Kasumi-1 (cell line): ENCODE measurements around the gene EML2.
"Not testable (repeated sequence)": the region's sequence is repeated elsewhere in the genome, so short reads cannot be mapped to it uniquely, and the experiment has no call there.

ENCODE experiments used
- DNase-seq, 2 experiments: peaks; one replicate each; lab custom pipeline; 2025; lab: John Stamatoyannopoulos, UW

Gene EML2, protein sequence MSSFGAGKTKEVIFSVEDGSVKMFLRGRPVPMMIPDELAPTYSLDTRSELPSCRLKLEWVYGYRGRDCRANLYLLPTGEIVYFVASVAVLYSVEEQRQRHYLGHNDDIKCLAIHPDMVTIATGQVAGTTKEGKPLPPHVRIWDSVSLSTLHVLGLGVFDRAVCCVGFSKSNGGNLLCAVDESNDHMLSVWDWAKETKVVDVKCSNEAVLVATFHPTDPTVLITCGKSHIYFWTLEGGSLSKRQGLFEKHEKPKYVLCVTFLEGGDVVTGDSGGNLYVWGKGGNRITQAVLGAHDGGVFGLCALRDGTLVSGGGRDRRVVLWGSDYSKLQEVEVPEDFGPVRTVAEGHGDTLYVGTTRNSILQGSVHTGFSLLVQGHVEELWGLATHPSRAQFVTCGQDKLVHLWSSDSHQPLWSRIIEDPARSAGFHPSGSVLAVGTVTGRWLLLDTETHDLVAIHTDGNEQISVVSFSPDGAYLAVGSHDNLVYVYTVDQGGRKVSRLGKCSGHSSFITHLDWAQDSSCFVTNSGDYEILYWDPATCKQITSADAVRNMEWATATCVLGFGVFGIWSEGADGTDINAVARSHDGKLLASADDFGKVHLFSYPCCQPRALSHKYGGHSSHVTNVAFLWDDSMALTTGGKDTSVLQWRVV

GRCh38 chr19:45638930-45639729, at the start of gene EML2:
EML2 (minus strand) TSS chr19:45639397; CDS start chr19:45639376, 21 bp downstream.
- peak; percentile 41 to 45 for DNase-seq

GRCh38 chr19:45687599-45687998, 48.4 kb upstream of the EML2 start:
- no peak for DNase-seq

GRCh38 chr19:45685045-45685444, 45.8 kb upstream of the EML2 start:
- not testable (repeated sequence) for DNase-seq

GRCh38 chr19:45682908-45683307, 43.7 kb upstream of the EML2 start:
- no peak for DNase-seq

GRCh38 chr19:45682117-45682516, 42.9 kb upstream of the EML2 start:
- no peak for DNase-seq

DNA sequence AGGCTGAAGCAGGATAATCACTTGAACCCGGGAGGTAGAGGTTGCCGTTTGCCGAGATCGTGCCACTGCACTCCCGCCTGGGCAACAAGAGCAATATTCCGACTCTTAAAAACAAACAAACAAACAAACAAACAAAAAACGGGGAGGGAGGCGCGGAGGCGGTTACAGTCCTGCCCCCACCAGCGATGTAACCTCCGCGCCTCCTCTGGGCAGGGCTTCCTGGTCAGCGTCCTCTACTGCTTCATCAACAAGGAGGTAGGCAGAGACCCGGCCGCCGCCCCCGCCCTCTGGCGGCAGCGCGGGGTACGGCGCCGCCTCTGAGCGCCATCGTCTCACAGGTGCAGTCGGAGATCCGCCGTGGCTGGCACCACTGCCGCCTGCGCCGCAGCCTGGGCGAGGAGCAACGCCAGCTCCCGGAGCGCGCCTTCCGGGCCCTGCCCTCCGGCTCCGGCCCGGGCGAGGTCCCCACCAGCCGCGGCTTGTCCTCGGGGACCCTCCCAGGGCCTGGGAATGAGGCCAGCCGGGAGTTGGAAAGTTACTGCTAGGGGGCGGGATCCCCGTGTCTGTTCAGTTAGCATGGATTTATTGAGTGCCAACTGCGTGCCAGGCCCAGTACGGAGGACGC, 42.3 kb upstream of the EML2 start:
- DNase-seq: peak; percentile 60 to 73

- peak; percentile 68 to 69 for DNase-seq
Measured at GRCh38 chr19:45677351-45678230, 38.4 kb upstream of the EML2 start.

DNA sequence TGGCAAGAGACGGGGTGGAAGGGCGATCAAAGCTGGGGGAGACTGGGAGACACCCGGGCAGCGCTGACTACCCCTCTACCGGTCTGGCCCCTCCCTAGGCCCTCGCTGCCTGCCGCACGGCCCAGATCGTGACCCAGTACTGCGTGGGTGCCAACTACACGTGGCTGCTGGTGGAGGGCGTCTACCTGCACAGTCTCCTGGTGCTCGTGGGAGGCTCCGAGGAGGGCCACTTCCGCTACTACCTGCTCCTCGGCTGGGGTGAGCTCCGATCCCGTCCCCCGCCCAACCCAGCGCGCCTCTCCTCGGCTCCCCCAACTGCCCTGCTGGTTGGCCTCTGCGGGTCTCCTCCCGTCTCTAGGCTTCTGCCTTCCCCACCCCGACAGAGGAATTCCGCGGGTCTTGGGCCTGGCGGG, 37.7 kb upstream of the EML2 start:
- no peak for DNase-seq

- no peak for DNase-seq
Measured at GRCh38 chr19:45674946-45675345, 35.7 kb upstream of the EML2 start.

DNA sequence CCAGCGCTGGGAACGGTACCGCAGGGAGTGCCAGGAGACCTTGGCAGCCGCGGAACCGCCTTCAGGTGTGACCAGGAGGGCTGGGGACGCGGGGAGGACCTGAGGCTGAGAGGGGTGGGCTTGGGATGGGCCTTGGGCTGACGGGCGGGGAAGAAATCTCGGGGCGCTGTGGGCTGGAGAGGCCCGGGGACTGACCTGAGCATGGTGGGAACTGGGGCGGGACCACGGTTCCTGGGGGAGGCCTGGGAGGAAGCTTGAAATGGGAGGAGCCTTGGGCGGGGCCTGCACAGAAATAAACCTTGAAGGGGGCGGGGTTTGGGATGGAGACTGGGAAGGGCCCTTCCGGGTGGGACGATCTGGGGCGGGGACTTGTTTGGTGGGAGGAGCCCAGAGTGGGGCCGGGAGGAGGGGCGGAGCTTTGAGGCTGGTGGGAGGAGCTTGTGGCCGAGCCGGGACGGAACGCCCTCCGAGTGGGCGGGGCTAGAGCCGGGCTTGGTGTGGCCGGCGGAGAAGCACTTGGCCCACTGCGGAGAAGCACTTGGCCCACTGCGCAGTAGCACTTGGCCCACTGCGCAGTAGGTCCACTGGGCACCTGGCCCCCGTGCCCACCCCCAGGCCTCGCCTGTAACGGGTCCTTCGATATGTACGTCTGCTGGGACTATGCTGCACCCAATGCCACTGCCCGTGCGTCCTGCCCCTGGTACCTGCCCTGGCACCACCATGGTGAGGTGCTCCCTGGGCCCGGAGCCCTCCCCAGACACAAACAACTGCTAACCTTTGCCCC, 31.7 kb upstream of the EML2 start:
- DNase-seq: peak; percentile 71 to 73

GRCh38 chr19:45668342-45668871, 29.2 kb upstream of the EML2 start:
- DNase-seq: peak; percentile 11 to 40

GRCh38 chr19:45667620-45668341, 28.6 kb upstream of the EML2 start, which contains the start of gene GIPR:
GIPR (plus strand) TSS chr19:45668221; CDS start chr19:45669521, 1,300 bp downstream.
- DNase-seq: peak; percentile 4 to 27

GRCh38 chr19:45664575-45664974, 25.4 kb upstream of the EML2 start:
- DNase-seq: no peak

- peak in 1 of 2 experiments; percentile 21 for DNase-seq
Measured at GRCh38 chr19:45663800-45664199, 24.6 kb upstream of the EML2 start.

- no peak for DNase-seq
Measured at GRCh38 chr19:45660636-45661035, 21.4 kb upstream of the EML2 start.

DNA sequence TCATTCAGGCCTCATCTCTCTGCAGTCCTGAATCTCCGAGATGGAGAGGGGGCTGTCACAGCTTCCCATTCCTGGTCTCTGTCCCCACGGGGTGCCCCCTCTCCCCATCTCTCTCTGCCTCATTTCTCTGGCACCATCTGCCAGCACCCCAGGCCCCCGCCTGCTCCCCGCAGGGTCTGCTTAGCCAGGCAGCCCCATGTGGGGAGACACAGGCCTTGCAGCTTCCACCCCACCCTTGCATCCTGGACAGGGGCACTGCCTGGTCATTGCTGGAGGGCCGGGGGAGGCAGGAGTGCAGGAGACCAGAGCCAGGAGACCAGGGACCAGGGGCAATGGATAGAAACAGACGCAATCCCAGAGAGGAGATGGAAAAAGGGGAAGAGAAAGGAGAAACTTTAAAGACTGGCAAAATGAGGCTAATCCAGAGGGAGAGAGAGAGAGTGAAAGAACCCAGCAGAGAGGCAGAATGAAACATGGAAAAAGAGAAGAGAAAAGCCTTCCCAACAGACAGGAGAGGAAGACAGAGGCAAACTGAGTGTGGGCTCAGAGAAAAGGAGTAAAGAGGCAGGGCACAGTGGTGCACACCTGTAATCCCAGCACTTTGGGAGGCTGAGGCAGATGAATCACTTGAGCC, 20.0 kb upstream of the EML2 start:
- no peak for DNase-seq

DNA sequence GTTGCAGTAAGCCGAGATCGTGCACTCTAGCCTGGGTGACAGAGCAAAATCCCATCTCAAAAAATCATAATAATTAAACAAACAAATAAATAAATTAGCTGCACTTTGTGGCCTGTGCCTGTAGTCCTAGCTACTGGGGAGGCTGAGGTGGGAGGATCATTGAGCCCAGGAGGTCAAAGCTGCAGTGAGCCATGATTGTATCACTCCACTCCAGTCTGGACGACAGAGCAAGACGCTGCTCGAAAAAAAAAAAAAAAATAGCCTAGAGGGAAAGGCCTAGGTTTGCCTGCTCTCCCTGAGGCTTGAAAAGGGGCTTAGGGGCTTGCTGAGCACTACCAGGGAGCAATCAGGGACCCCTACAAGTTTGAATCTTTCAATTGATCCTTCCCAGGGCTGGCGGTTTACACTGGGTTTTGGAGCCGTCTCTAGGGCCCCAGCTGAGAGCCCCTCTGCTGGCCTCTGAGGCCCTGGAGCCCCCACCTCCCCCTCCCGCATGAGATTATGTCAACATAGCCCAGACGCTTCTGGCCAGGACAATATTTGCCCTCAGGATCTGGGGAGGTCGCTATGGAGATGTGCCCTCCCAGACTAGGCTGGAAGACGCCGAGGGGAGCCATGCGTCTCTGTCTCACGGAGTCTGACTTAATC, 18.4 kb upstream of the EML2 start:
- DNase-seq: no peak

- no peak for DNase-seq
Measured at GRCh38 chr19:45655073-45655472, 15.9 kb upstream of the EML2 start.
